LNCaP clone FGC (cell line): ENCODE results near the gene COTL1.
"Not testable (repeated sequence)": the region's sequence is repeated elsewhere in the genome, so short reads cannot be mapped to it uniquely, and the experiment has no call there.

Experiments used
- DNase-seq: peaks from one replicate; pipeline ENCODE4 v3.0.0-alpha.2; 2011; ENCODE audit warnings: low read depth
- H3K4me3 ChIP-seq: 2 replicates; pipeline ENCODE4 v1.5.1; 2011; ENCODE audit warnings: mild to moderate bottlenecking, low read depth, low read length, control low read depth
- TF ChIP-seq, protein P1 (sequence below): IDR thresholded peaks from 2 replicates; pipeline ENCODE4 v1.5.1; 2012; ENCODE audit warnings: mild to moderate bottlenecking; ENCODE audit not compliant: control insufficient read depth, insufficient read depth; ENCODE audit errors: extremely low read depth

The COTL1 gene

DNA sequence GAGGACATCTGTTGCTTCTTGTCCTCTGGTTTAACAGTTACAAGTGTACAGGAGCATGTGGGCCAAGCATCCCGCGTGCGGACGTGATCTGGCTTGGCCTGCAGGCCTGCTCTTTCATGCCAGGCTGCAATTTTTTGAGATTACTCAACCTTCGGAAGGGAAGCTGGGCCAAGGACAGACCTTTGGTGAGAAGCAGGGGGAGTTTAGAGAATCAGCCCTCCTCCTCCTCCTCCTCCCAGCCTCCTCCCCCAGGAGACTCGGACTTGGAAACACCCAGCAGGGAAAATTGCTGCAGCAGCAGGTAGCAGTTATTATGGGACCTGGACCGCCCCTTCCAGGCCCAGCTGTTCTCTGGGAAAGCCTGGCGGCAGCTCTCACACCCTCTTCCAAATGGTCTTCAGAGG, 25.3 kb upstream of the COTL1 start:
- H3K4me3 ChIP-seq, result no peak overlapping the region
- no peak for DNase-seq
- TF ChIP-seq, protein P1, sequence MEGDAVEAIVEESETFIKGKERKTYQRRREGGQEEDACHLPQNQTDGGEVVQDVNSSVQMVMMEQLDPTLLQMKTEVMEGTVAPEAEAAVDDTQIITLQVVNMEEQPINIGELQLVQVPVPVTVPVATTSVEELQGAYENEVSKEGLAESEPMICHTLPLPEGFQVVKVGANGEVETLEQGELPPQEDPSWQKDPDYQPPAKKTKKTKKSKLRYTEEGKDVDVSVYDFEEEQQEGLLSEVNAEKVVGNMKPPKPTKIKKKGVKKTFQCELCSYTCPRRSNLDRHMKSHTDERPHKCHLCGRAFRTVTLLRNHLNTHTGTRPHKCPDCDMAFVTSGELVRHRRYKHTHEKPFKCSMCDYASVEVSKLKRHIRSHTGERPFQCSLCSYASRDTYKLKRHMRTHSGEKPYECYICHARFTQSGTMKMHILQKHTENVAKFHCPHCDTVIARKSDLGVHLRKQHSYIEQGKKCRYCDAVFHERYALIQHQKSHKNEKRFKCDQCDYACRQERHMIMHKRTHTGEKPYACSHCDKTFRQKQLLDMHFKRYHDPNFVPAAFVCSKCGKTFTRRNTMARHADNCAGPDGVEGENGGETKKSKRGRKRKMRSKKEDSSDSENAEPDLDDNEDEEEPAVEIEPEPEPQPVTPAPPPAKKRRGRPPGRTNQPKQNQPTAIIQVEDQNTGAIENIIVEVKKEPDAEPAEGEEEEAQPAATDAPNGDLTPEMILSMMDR, result no peak

DNA sequence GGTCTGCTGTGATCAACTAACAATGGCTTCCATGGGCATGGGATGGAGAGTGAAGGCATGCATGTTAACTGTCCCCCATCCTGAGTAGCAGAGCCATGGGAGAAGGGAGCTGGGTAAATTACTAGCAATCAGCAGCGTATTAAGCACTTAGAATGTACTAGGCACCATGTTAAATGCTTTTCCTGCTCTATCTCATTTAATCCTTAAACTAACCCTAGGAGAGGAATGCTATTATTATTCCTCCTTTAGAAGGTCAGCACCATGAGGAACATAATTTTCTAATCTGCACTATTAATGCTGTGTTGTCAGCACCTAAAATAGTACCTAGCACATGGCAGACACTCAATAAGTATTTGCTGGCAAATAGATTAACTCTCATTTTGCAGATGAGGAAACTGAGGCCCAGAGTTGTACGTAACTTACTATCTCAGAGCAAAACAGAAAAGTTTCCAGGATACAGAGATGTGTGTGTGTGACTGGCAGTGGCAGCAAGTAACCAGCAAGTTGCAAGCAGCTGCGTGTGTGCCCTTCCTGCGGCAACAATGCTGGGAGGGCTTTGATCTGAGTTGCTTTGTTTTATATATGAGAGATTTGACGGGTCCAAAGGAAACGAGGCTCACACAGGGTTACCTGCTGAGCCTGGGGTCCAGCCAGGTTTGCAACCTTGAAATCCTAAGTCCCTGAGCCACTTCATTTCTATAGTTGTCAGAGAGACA, 23.9 kb upstream of the COTL1 start:
- DNase-seq, result no peak
- no peak overlapping the region for H3K4me3 ChIP-seq
- TF ChIP-seq, protein P1, result no peak

DNA sequence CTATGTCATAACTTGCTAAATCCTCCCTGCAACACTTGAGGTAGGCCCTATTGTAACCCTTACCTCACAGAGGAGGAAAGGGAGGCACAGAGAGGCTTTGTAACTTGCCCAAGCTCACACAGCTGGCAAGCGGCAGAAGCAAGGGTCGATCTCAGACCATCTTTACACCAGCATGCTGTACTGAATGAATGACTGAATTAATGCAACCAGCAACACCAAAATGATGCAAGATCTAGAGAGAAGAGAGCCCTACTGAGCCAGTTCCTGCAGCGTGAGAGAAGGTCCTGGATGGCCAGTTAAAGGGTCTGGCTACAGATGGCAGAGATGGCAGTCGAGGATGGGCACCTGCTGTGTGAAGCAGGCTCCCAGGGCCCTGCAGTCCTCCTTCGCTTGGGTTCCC, 22.3 kb upstream of the COTL1 start:
- DNase-seq, result no peak
- no peak overlapping the region for H3K4me3 ChIP-seq
- TF ChIP-seq, protein P1, result no peak

DNA sequence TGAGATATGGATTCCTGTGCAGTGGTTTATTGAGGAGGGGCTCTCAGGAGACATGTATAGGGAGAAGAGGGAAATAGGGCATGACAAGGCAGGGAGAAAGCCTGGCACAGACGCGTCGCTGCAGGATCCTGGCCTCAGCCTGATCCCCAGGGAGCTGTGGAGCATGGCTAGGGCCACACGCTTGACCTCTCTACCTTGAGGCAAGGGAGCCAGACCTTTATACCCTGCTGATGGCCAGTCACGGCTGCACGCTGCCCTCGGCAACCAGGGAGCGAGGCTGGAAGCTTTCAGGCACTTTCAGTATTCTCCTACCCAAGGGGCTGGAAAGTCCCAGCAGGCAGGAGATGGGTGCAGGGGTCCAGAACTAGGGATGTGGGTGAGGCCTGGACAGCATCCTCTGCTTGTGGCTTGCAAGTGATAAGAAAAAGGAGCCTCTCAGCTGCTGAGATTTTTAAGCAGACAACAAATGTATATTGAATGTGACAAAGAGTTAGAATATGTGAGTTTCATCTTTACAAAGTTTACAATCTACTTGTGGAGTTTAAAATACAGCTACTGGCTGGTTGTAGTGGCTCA, 20.4 kb upstream of the COTL1 start:
- no peak for DNase-seq
- H3K4me3 ChIP-seq, result no peak overlapping the region
- TF ChIP-seq, protein P1, result no peak

DNA sequence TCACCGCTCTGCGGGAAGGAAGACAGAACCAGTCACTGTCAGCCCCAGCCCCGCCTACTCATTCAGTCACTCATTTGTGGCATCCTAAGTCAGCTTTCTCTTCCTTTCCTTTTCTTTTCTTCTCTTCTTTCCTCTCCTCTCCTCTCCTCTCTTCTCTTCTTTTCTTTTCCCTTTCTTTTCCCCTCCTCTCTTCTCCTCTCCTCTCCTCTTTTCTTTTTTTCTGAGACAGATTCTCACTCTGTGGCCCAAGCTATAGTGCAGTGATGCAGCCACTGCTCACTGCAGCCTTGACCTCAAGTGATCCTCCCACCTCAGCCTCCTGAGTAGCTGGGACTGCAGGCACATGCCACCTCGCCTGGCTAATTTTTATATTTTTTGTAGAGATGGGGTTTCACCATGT, 19.8 kb upstream of the COTL1 start:
- DNase-seq, result no peak
- H3K4me3 ChIP-seq, result no peak overlapping the region
- TF ChIP-seq, protein P1, result no peak

DNA sequence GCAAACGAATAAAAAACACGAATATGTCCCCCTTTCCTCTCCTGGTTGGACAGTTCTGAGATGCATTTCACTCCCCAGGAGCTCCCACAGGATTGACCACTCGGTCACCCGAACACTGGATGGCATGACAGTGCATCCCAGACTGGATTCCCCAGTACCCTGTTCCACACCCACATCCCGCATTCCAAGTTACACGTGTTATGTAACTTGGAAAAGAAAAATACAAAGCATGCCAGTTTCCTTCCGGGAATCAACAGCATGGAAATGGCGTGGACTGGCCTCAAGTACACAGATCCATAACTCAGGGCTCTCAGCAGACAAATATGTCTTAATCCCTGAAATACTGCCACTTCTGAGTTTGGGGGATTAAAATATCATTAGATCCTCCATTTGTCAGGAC, 17.8 kb upstream of the COTL1 start:
- no peak for DNase-seq
- H3K4me3 ChIP-seq, result no peak overlapping the region
- TF ChIP-seq, protein P1, result no peak

DNA sequence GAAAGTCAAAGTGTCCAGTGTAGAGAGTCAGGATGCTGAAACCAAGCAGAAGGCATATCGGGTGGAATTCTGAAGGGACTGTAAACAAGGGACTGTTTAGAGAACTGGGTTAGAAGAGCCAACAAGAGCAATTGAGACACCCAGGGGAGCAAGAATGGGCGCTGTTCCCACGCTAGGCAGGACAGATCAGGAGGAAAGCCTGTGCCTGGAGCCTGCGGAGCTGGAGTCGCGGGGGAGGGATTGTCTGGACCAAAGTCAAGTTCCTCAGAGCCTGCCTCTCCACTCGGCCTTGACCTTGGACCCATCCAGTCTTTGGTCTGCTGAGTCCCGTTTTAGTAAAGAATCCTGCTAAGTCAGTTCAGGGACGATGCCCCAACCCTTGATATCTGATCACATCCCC, 15.7 kb upstream of the COTL1 start:
- no peak overlapping the region for H3K4me3 ChIP-seq
- TF ChIP-seq, protein P1, result no peak
- DNase-seq, result no peak

DNA sequence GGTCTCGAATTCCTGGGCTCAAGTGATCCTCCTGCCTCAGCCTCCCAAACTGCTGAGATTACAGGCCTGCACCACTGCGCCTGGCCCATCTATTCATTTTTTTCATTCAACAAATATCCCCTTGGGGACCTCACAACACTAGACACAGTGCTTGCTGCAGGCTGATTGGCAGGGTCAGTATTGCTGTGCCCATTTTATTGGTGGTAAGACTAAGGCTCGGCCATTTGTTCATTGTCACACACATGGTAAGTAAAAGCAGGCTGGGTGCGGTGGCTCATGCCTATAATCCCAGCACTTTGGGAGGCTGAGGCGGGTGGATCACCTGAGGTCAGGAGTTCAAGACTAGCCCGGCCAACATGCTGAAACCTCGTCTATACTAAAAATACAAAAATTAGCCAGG, 15.0 kb upstream of the COTL1 start:
- DNase-seq, H3K4me3 ChIP-seq: not testable (repeated sequence)
